GM04504 (cell line): Measurements from ENCODE around the gene MESP2.

Experiments used
- DNase-seq: peaks from one replicate; pipeline ENCODE4 v3.0.0-alpha.2; 2012; ENCODE audit warnings: low read depth

MESP2 gene

DNA sequence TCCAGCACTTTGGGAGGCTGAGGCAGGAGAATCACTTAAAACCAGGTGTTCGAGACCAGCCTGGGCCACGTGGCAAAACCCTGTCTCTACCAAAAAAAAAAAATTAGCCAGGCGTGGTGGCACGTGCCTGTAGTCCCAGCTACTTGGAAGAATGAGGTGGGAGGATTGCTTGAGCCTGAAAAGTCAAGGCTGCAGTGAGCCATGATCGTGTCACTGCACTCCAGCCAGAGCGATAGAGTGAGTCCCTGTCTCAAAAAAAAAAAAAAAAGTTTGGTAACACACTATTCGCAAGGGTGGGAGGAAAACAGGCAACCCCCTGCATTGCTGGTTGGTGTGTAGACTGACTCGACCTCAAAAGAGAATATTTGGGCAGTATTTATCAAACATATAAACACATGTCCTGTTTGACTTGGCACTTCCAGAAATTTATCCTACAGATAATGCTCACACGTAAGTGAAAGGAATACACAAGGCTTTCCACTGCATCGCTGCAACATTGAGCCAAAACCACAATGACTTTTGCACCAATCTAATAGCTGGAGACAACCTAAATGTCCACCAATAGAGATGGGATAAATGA lies 41.7 kb downstream of the MESP2 start:
- DNase-seq: no peak

DNA sequence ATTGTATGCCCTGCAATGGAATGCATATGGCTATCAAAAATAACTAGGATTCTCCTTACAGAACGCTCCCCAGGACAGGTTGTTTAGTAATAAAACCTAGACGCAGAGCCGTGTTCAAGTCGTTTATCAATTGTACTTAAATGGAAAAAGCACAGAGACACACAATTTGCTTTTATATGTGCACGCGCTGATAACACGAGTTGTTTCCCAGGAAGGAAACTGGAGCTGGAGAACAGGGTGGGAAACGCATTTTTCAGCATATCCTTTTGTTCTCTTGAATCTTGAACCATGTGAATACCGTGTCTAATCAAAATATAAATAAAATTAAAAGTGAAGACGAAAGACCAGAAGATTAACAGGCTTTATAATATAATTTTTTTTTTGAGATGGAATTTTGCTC lies 42.2 kb downstream of the MESP2 start:
- DNase-seq: no peak

DNA sequence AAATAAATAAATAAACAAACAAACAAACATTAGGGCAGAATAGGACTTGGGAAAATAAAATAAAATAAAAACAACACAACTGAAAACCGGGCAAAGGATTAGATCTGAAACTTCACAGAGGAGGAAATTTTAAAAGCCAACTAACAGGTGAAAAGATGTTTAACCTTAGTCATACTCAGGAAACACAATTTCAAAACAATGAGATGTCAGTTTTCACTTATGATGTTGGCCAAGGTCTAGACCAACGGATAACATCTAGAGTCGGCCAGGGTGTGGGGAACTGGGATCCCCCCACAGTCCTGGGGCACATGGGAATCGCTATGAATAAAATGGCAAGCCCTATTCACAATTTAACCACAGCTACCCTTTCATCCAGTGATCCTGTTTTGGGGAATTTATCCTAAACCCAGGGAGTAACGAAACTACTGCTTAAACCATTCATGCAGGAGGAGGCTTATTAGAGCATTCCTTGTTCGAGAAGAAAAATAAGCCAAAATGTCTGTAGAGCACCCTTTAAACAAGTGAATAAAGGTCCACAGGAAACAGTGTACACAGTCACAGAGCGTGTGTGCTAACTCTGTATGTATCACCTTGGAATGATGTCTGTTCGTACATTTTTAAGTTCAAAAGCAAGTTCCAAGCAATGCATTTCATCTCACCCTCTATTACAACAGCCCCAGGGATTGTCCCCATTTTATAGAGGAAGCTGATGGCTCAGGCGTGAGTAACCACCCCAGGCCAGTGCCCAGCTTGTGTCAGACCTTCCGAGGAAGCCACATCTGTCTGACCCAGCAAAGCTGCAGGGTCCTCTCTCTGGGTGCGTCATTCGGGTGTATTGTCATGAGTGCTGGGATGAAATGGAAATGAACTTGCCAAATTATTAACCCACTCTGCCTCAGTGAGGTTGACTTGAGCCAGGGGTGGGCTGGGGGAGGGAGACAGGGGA lies 44.8 kb downstream of the MESP2 start:
- DNase-seq: peak; percentile 69

DNA sequence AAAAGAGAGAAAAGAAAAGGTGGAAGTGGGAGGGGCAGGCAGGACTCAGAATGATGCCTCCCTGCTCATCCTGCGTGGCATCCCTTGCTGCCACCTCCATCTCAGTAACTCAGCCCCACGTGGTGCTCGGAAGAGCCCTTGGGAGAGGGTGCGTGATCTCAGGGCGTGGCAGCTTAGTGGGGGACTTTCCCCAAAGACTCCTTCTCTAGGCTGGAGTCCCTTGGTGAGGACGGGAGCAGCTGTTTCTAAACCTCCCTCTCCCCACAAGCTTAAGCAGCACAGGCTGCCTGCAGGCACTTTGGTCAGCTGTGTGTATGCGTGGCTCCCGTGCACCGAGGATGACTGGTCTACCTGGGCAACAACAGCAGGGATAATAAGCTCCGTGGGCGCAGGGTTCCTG lies 45.9 kb downstream of the MESP2 start:
- no peak for DNase-seq

DNA sequence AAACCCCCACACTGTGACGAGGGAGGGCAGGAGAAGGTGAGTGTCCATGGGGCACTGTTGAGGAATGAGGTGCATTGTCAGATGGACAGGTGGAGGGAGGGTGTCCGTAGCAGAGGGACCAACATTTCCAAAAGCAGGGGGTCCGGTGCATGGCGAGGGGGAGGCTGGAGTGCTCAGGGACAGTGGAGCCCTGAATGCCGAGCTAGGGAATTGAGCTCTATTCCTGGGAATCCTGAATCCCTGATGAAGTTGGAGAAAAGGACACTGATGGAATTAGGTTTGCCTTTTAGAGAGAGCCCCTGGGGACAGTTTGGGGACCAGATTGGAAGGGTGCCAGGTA lies 46.4 kb downstream of the MESP2 start:
- no peak for DNase-seq

DNA sequence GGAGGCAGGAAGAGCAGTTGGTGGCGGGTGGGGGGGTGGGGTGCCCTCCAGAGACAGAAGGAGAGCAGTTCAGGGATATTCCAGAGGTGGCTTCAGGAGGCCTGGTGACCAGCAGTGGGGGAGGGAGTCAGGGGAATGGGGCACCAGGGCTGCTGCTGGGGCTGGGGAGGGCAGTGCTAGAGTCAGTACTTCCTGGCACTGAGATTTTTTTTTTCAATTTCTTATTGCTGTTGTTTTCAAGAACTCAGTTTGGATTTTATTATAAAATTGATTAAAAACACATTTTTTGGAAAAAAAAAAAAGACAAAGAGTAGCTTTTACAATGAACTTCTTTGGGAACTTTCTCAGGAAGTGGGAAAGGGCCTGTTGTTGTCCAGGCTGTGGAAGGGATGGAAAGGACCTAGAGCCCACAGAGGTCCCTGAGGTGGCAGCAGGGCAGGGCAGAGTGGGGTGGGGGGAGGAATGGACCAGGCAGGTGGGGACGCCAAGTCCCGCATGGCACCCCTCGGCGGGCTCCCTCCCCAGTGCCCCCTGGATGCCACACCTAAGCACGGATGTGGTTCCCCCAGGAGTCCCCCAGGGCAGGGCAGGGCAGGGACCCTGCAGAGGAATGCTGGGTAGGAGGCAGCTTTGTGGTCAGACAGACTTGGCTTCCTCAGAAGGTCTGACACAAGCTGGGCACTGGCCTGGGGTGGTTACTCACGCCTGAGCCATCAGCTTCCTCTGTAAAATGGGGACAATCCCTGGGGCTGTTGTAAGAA lies 47.0 kb downstream of the MESP2 start:
- no peak for DNase-seq

DNA sequence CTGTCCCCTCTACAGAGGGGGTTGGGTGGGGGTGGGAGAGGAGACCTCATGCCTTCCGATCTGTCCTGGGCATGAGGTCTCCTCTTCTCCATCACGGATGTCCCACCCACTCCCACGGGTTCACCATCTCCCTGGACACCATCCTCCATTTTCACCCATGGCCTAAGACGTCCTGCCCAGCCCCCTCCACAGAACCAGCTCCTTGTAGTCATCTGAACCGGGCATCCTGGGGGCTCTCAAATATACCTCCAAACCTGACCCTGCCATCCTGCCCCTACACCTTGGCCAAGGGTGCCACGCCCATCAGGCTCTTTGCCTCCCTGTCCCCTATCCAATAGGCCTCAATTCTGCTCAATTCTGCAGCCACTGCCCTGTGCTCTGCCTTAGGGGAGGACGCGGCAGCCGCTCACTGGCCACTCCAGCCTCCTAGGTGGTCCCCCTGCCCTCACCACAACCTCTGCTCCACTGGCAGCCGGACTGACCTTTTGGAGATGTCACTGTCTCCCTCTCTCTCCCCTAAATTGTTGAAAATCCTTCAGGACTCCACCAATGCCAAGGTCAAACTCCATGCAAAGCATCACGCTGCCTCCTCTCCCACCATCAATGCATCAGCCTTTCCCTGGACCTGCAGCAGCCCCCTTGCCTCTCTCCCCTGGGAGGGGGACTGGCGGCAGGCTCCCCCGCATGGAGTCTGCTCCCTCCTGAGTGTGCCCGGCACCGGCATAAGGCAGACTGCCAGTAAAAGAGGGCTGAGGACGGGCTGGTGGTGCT lies 47.9 kb downstream of the MESP2 start:
- no peak for DNase-seq

DNA sequence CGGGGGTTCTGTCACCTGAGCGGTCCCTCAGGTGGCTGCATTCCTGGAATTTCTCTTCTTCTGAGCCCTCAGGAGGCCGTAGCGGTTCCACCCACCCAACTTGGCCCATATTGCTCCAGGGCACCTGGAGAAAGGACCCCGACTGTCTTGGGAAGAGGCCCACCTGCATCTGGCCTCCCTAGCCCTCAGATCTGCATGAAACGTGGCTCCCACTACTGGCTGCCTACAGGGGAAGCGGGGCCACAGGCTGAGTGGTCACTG lies 48.4 kb downstream of the MESP2 start:
- DNase-seq: no peak

DNA sequence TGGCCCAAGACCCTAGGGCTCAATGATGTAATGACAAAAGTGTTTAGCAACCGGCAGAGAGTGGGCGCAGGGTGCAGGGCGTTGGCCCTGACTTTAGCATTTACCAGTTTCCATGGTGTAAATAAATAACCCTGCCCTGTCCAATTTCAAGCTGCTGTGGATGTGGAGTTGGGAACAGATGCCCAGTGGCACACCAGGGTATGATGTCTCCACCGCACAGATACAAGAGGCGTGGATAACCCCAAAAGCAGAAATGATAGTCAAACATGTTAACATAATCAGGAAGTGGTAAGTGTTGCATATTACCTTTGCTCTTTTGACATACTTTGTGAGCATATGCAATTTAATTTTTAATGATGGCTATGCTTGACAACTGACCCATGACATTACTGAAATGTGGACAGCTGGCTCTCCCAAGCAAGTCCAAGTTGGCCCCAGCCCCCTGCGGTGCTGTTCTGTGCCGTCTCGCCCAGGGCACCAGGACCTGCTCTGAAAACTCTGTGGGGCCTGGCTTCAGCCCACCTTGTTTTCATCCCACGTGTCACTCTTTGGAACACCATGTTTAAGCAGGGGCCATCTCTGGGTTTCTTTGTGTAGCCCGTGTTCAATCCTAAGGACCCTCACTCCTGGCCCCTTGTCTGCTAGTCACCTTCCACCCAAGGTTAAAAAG lies 49.3 kb downstream of the MESP2 start:
- DNase-seq: no peak

DNA sequence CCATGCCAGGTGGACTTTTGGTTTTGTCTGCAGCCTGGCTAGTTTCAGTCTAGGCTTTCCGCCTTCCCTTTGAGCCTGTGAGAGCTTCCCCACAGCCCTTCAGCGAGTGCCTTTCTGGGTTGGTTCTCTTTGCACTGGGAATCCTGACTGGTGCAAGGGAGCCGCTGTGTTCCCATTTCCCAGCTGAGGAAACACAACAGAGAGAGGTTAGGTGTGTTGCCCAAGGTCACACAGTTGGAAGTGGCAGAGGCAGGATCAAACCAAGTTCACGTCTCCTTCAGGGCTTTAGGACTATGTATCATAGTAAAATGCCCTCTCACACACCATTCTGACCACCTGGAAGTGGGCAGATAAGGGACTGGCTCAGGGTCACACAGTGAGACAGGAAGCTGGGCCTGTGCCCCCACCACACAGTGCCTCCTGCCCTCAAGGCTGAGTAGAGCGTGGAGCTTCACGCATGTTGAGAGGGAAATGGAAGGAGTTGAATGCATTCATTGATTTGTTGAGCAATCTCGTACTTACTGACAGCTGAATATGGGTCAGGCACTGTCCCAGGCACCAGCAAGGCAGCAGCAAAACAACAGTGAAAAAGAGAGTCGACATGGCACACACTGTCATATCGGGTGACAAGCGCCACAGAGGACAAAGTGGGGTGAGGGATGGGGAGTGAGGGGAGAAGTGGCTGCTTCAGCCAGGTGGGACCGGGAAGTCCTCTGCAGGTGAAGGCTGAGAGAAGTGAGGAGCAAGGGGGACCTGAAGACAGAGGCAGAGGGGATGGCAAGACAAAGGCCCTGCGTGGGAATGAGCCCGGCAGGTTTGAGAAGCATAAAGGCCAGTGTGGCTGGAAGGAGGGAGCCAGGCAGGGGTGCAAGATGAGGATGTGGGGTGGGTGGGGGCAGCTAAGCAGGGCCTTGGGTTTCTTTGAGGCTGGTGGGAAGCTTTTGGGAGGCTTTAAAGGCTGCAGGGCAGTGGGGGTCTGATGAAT lies 50.8 kb downstream of the MESP2 start:
- no peak for DNase-seq

DNA sequence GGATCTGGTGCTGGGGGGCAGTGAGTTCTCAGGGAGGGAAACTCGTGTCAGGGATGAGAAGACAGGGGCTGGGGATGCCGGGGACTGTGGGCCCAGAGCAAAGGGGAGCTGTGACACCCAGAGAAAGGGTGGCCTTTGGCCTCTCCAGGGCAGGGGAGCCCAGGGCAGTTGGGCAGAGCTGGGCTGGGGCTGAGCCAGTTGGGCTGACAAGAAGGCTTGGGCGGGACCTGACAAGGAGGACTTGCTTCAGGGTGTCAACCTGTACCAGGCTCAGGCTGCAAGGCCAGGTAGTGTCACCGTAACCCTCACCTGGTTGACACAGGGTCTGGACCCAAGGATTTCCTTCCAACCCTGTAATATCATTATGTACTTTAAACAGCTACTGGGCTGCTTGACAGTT lies 51.7 kb downstream of the MESP2 start:
- DNase-seq: no peak
